ENCODE data around the gene VDAC2. TPM values are rescaled to one million over a fixed set of nuclear protein-coding genes. Genes with fewer than 3 reads are reported as not detected.
"Not testable (repeated sequence)": the region's sequence is repeated elsewhere in the genome, so short reads cannot be mapped to it uniquely, and the experiment has no call there.

Gene VDAC2
- total RNA-seq, 1 experiment from 2014 or later = 303 TPM

GRCh38 chr10:75203724-75204123 is 6.9 kb upstream of the VDAC2 start:
- CTCF ChIA-PET = interaction anchor here (0.7 to 1.1 kb wide), 4 partner anchors 14 to 89 kb away, joined by 3 to 5 read pairs (median 4); no protein-coding TSS in a partner anchor

GRCh38 chr10:75205908-75206307 is 4.7 kb upstream of the VDAC2 start:
- no peak for DNase-seq (ENCODE audit: unreplicated experiment)
- Mint-ChIP-seq H3K9me3 (ENCODE audit: unreplicated experiment) (no peaks in the 10 kb centered on the region), H3K27me3 (ENCODE audit: insufficient read depth, unreplicated experiment) (no peaks in the 10 kb centered on the region), H3K36me3 (ENCODE audit: insufficient read depth, unreplicated experiment) (peaks cover 9% of the 10 kb centered on the region), H3K27ac (ENCODE audit: low read depth, unreplicated experiment) (no peak overlapping the region), H3K4me3 (ENCODE audit: unreplicated experiment) (no peak overlapping the region), H3K4me1 (ENCODE audit: insufficient read depth, unreplicated experiment) (peaks cover 51% of the 10 kb centered on the region)
- intact Hi-C loops (cut with micrococcal nuclease) = loop anchor here (1.0 kb wide), 1 partner anchor 24 kb away; no protein-coding TSS in a partner anchor
- BruUV-seq (replicated peaks) = no TSS peak
- TF ChIP-seq CTCF (IDR thresholded peaks at IDR 0.05; ENCODE audit: unreplicated experiment) = no peak
- CTCF ChIA-PET = interaction anchor here (0.6 to 4.4 kb wide), 8 partner anchors 12 to 1320 kb away, joined by 3 to 21 read pairs (median 5); partner anchors contain the start of gene COMTD1
- POLR2A ChIA-PET = interaction anchor here (0.5 to 18.0 kb wide), 6 partner anchors 9 to 1475 kb away, joined by 3 to 615 read pairs (median 5); partner anchors contain the start of genes COMTD1 and SAMD8

More at GRCh38 chr10:75203724-75204123, 6.9 kb upstream of the VDAC2 start:
- no peaks in the 10 kb centered on the region for H3K27me3 Mint-ChIP-seq (ENCODE audit: insufficient read depth, unreplicated experiment)
- H3K9me3 Mint-ChIP-seq (ENCODE audit: unreplicated experiment) = no peaks in the 10 kb centered on the region
- POLR2A ChIA-PET = interaction anchor here (0.5 to 18.0 kb wide), 5 partner anchors 8 to 1309 kb away, joined by 3 to 615 read pairs (median 41); partner anchors contain the start of genes COMTD1, SAMD8 and VDAC2
- no peak overlapping the region for H3K4me3 Mint-ChIP-seq (ENCODE audit: unreplicated experiment)
- H3K36me3 Mint-ChIP-seq (ENCODE audit: insufficient read depth, unreplicated experiment) = peaks cover 9% of the 10 kb centered on the region
- no peak for TF ChIP-seq CTCF (IDR thresholded peaks at IDR 0.05; ENCODE audit: unreplicated experiment)
- intact Hi-C loops (cut with micrococcal nuclease) = no loop called here
- no TSS peak for BruUV-seq (replicated peaks)
- DNase-seq (ENCODE audit: unreplicated experiment) = no peak
- H3K27ac Mint-ChIP-seq (ENCODE audit: low read depth, unreplicated experiment) = no peak overlapping the region
- H3K4me1 Mint-ChIP-seq (ENCODE audit: insufficient read depth, unreplicated experiment) = peaks cover 63% of the 10 kb centered on the region

- intact Hi-C loops (cut with micrococcal nuclease) = not testable (repeated sequence)
- POLR2A ChIA-PET = interaction anchor here (0.5 to 18.0 kb wide), 6 partner anchors 8 to 1476 kb away, joined by 3 to 615 read pairs (median 6); partner anchors contain the start of gene COMTD1
These were observed 4.0 kb upstream of the VDAC2 start for GRCh38 chr10:75206638-75207037.

GRCh38 chr10:75207079-75207856 is 3.3 kb upstream of the VDAC2 start:
- H3K4me1 Mint-ChIP-seq (ENCODE audit: insufficient read depth, unreplicated experiment) = peaks cover 42% of the 10 kb centered on the region
- no peaks in the 10 kb centered on the region for H3K27me3 Mint-ChIP-seq (ENCODE audit: insufficient read depth, unreplicated experiment)
- H3K9me3 Mint-ChIP-seq (ENCODE audit: unreplicated experiment) = no peaks in the 10 kb centered on the region
- CTCF ChIA-PET = interaction anchor here (0.6 to 4.4 kb wide), 6 partner anchors 13 to 972 kb away, joined by 3 to 21 read pairs (median 5); partner anchors contain the start of gene COMTD1
- no peak overlapping the region for H3K4me3 Mint-ChIP-seq (ENCODE audit: unreplicated experiment)
- intact Hi-C loops (cut with micrococcal nuclease) = no loop called here
- POLR2A ChIA-PET = interaction anchor here (0.6 to 18.0 kb wide), 10 partner anchors 9 to 1037 kb away, joined by 3 to 615 read pairs (median 5); partner anchors contain the start of genes COMTD1 and SAMD8
- peaks cover 15% of the 10 kb centered on the region for H3K36me3 Mint-ChIP-seq (ENCODE audit: insufficient read depth, unreplicated experiment)
- no peak for TF ChIP-seq CTCF (IDR thresholded peaks at IDR 0.05; ENCODE audit: unreplicated experiment)
- H3K27ac Mint-ChIP-seq (ENCODE audit: low read depth, unreplicated experiment) = no peak overlapping the region
- no TSS peak for BruUV-seq (replicated peaks)
- DNase-seq (ENCODE audit: unreplicated experiment) = no peak

More at GRCh38 chr10:75206638-75207037, 4.0 kb upstream of the VDAC2 start:
- H3K27me3 Mint-ChIP-seq (ENCODE audit: insufficient read depth, unreplicated experiment); H3K4me3 Mint-ChIP-seq (ENCODE audit: unreplicated experiment); DNase-seq (ENCODE audit: unreplicated experiment); H3K9me3 Mint-ChIP-seq (ENCODE audit: unreplicated experiment); H3K27ac Mint-ChIP-seq (ENCODE audit: low read depth, unreplicated experiment); BruUV-seq (replicated peaks): not testable (repeated sequence)
- peaks cover 14% of the 10 kb centered on the region for H3K36me3 Mint-ChIP-seq (ENCODE audit: insufficient read depth, unreplicated experiment)
- H3K4me1 Mint-ChIP-seq (ENCODE audit: insufficient read depth, unreplicated experiment) = peaks cover 48% of the 10 kb centered on the region
- CTCF ChIA-PET = interaction anchor here (1.7 to 4.4 kb wide), 4 partner anchors 17 to 24 kb away, joined by 5 to 21 read pairs (median 8); no protein-coding TSS in a partner anchor

Data from MCF 10A (cell line).